CD1c-positive myeloid dendritic cell (primary cell): ENCODE data around the gene BAHD1.

ENCODE experiments used
- DNase-seq: peaks from one replicate; pipeline ENCODE4 v3.0.0-alpha.2; 2016; ENCODE audit errors: extremely low spot score

The BAHD1 gene

GRCh38 chr15:40498891-40499290 lies 58.1 kb downstream of the BAHD1 start:
- DNase-seq = no peak

- no peak for DNase-seq
Measured at GRCh38 chr15:40499931-40500330, 59.2 kb downstream of the BAHD1 start.

GRCh38 chr15:40500568-40501330 lies 60.0 kb downstream of the BAHD1 start:
- DNase-seq = no peak

- DNase-seq = no peak
Measured at GRCh38 chr15:40501487-40501886, 60.7 kb downstream of the BAHD1 start.

GRCh38 chr15:40506964-40507571 lies 66.3 kb downstream of the BAHD1 start:
- peak; percentile 66 for DNase-seq

GRCh38 chr15:40508216-40508615 lies 67.5 kb downstream of the BAHD1 start:
- DNase-seq = no peak

GRCh38 chr15:40510201-40510600 lies 69.4 kb downstream of the BAHD1 start:
- DNase-seq = no peak

GRCh38 chr15:40511093-40511471 lies 70.3 kb downstream of the BAHD1 start:
- DNase-seq = peak; percentile 81

GRCh38 chr15:40511472-40512133 lies 70.8 kb downstream of the BAHD1 start:
- DNase-seq = peak; percentile 56

- DNase-seq = no peak
Measured at GRCh38 chr15:40512440-40512839, 71.7 kb downstream of the BAHD1 start.

GRCh38 chr15:40513609-40514008 lies 72.9 kb downstream of the BAHD1 start:
- no peak for DNase-seq

GRCh38 chr15:40516322-40516721 lies 75.6 kb downstream of the BAHD1 start:
- no peak for DNase-seq
